ENCODE data around the gene CRYBG1. TPM values are rescaled to one million over a fixed set of nuclear protein-coding genes. Genes with fewer than 3 reads are reported as not detected.
A peak's percentile ranks its signal among the peaks of the same experiment; 100 is the strongest.

CRYBG1 gene
- polyA plus RNA-seq, 1 donor (not counting 4 experiments of a cell fraction or from before 2014, with no cell fraction given) = 54.7 TPM

GRCh38 chr6:106600329-106600728 lies 239.8 kb downstream of the CRYBG1 start:
- Histone ChIP-seq H3K27me3 (ENCODE audit: control insufficient read depth, extremely low read depth, insufficient read depth, low read length) (no peaks in the 10 kb centered on the region), H3K27ac (ENCODE audit: control insufficient read depth, insufficient read depth, low read length) (no peak overlapping the region), H3K9ac (ENCODE audit: control insufficient read depth, extremely low read depth, insufficient read depth, low read length) (no peak overlapping the region), H3K4me2 (ENCODE audit: control insufficient read depth, extremely low read depth, insufficient read depth, low read depth, low read length) (no peak overlapping the region), H3K9me3 (ENCODE audit: control insufficient read depth, low read depth, low read length) (no peaks in the 10 kb centered on the region), H3K36me3 (ENCODE audit: control insufficient read depth in 2 of 2, extremely low read depth in 1 of 2, insufficient read depth in 2 of 2, low read length in 2 of 2) (peaks cover 0 to 1% of the 10 kb centered on the region in 2 experiments), H2AFZ (ENCODE audit: control insufficient read depth, low read length) (no peak overlapping the region), H3K4me1 (ENCODE audit: control insufficient read depth, extremely low read depth, insufficient read depth, low read length) (no peaks in the 10 kb centered on the region), H4K20me1 (ENCODE audit: control insufficient read depth, extremely low read depth, insufficient read depth, low read length) (no peaks in the 10 kb centered on the region), H3K9me1 (ENCODE audit: control insufficient read depth, extremely low read depth, insufficient read depth, low read length) (no peaks in the 10 kb centered on the region), H3K79me2 (ENCODE audit: control insufficient read depth, insufficient read depth, low read length) (no peaks in the 10 kb centered on the region), H3K4me3 (ENCODE audit: control insufficient read depth in 2 of 3, extremely low read depth in 1 of 3, insufficient read depth in 2 of 3, low read depth in 1 of 3, low read length in 3 of 3) (no peak overlapping the region)
- FAIRE-seq (no peak), DNase-seq (ENCODE audit: low read depth, low spot score) (no peak)
- TF ChIP-seq EZH2 (IDR thresholded peaks at IDR 0.05; ENCODE audit: low read length) = no peak
- no peak for TF ChIP-seq CTCF (optimal IDR thresholded peaks at IDR 0.05 in 1 of 3, IDR thresholded peaks at IDR 0.05 in 1 of 3, conservative IDR thresholded peaks at IDR 0.05 in 1 of 3; ENCODE audit: extremely low read depth in 1 of 3, insufficient read depth in 2 of 3, low read length in 3 of 3)
- dilution Hi-C loops (cut with MboI; ENCODE audit: extremely low pct_ligation_motif_present, low sequenced_read_pairs) = no loop called here

GRCh38 chr6:106608080-106608668 lies 247.7 kb downstream of the CRYBG1 start:
- no peaks in the 10 kb centered on the region for H3K9me1 ChIP-seq (ENCODE audit: control insufficient read depth, extremely low read depth, insufficient read depth, low read length)
- no peaks in the 10 kb centered on the region for H3K27me3 ChIP-seq (ENCODE audit: control insufficient read depth, extremely low read depth, insufficient read depth, low read length)
- peaks cover 0 to under 1% of the 10 kb centered on the region in 2 experiments for H3K36me3 ChIP-seq (ENCODE audit: control insufficient read depth in 2 of 2, extremely low read depth in 1 of 2, insufficient read depth in 2 of 2, low read length in 2 of 2)
- H3K9ac ChIP-seq (ENCODE audit: control insufficient read depth, extremely low read depth, insufficient read depth, low read length) = no peak overlapping the region
- no peaks in the 10 kb centered on the region for H3K79me2 ChIP-seq (ENCODE audit: control insufficient read depth, insufficient read depth, low read length)
- H3K9me3 ChIP-seq (ENCODE audit: control insufficient read depth, low read depth, low read length) = no peaks in the 10 kb centered on the region
- H3K27ac ChIP-seq (ENCODE audit: control insufficient read depth, insufficient read depth, low read length) = no peak overlapping the region
- TF ChIP-seq CTCF (optimal IDR thresholded peaks at IDR 0.05 in 1 of 3, IDR thresholded peaks at IDR 0.05 in 1 of 3, conservative IDR thresholded peaks at IDR 0.05 in 1 of 3; ENCODE audit: extremely low read depth in 1 of 3, insufficient read depth in 2 of 3, low read length in 3 of 3) = peak; percentile 65 to 71 (median 66)
- TF ChIP-seq EZH2 (IDR thresholded peaks at IDR 0.05; ENCODE audit: low read length) = no peak
- dilution Hi-C loops (cut with MboI; ENCODE audit: extremely low pct_ligation_motif_present, low sequenced_read_pairs) = no loop called here
- DNase-seq (ENCODE audit: low read depth, low spot score) (no peak), FAIRE-seq (peak; percentile 90)
- H3K4me3 ChIP-seq (ENCODE audit: control insufficient read depth in 2 of 3, extremely low read depth in 1 of 3, insufficient read depth in 2 of 3, low read depth in 1 of 3, low read length in 3 of 3) = no peak overlapping the region
- no peak overlapping the region for H3K4me2 ChIP-seq (ENCODE audit: control insufficient read depth, extremely low read depth, insufficient read depth, low read depth, low read length)
- H4K20me1 ChIP-seq (ENCODE audit: control insufficient read depth, extremely low read depth, insufficient read depth, low read length) = no peaks in the 10 kb centered on the region
- H3K4me1 ChIP-seq (ENCODE audit: control insufficient read depth, extremely low read depth, insufficient read depth, low read length) = no peaks in the 10 kb centered on the region
- no peak overlapping the region for H2AFZ ChIP-seq (ENCODE audit: control insufficient read depth, low read length)
